Measurements from ENCODE around the gene TSR3.
"Not testable (repeated sequence)": the region's sequence is repeated elsewhere in the genome, so short reads cannot be mapped to it uniquely, and the experiment has no call there.

The TSR3 gene

DNA sequence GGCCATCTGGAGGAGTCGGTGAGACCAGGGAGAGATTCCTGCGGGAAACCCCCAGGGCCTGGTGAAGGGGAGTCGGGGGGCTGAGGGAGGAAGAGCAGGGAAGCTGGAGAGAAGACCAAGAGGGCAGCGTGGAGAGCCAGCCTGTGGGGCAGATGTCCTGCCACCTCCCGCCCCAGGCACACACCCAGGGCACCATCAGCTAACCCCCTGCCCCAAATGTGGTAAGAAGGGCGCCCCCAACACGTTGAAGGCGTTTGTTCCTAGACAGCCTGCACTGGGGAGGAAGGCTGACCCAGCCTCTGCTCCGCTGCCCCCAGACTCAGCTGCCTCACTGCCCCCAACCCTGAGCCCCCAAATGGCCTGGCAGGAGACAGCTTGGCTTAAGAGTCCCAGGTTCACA is 16.9 kb downstream of the TSR3 start:
- H3K9ac ChIP-seq: no peak overlapping the region
- no peak for TF ChIP-seq Cebpa-rat (IDR thresholded peaks at IDR 0.05)
- peaks cover 8% of the 10 kb centered on the region for H3K9me3 ChIP-seq
- peak overlapping the region; percentile 71 for H3K4me2 ChIP-seq
- peaks cover 73% of the 10 kb centered on the region for H3K4me1 ChIP-seq
- H3K4me3 ChIP-seq: no peak overlapping the region
- H4K20me1 ChIP-seq: peaks cover 66% of the 10 kb centered on the region
- H3K27ac ChIP-seq: no peak overlapping the region
- H3K36me3 ChIP-seq: no peaks in the 10 kb centered on the region
- H3K27me3 ChIP-seq: peaks cover 88% of the 10 kb centered on the region

DNA sequence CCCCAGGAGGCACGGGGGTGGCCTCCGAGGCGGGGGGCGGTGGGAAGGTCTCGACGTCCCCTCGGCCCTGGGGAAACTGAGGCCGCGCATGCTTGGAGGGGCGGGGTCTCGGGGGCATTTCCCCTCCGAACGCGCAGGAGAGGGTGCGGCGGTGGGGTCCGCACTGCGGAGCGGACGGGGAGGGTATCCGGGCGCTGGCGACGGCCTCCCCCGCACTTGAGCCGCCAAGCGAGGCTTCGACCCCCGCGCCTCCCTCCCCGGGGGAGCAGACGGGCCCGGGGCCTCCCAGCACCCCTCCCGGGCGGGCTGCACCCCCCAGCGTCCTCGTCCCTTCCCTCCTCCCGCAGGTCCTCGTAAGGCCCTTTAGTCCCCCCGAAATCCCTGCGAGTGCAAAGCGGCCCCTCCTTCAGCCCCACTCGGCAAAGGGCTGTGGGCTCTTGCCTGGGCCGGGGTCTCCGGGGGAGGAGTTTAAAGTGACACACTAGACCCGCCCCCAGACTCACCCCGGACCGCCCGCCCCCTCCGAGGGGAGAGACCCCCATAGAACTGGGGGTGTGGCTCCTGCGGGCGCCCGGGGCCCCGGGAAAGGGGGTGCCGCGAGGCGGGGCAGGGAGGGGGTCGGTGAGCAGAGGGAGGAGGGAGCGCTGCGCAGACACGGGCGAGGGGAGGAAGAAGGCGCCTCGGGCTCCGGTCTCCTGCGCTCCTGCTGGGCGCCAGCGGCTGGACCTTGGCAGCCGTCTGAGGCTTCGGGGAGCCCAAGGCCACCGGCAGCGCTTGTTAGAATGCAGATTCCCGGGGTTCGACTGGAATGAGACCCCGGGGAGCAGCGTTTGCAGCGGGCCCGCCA is 17.6 kb downstream of the TSR3 start:
- peaks cover 8% of the 10 kb centered on the region for H3K9me3 ChIP-seq
- H3K9ac ChIP-seq: no peak overlapping the region
- peaks cover 66% of the 10 kb centered on the region for H4K20me1 ChIP-seq
- H3K4me3 ChIP-seq: peak overlapping the region; percentile 39
- TF ChIP-seq Cebpa-rat (IDR thresholded peaks at IDR 0.05): no peak
- H3K27ac ChIP-seq: no peak overlapping the region
- peaks cover 71% of the 10 kb centered on the region for H3K4me1 ChIP-seq
- H3K27me3 ChIP-seq: peaks cover 88% of the 10 kb centered on the region
- no peaks in the 10 kb centered on the region for H3K36me3 ChIP-seq
- H3K4me2 ChIP-seq: peak overlapping the region; percentile 71

DNA sequence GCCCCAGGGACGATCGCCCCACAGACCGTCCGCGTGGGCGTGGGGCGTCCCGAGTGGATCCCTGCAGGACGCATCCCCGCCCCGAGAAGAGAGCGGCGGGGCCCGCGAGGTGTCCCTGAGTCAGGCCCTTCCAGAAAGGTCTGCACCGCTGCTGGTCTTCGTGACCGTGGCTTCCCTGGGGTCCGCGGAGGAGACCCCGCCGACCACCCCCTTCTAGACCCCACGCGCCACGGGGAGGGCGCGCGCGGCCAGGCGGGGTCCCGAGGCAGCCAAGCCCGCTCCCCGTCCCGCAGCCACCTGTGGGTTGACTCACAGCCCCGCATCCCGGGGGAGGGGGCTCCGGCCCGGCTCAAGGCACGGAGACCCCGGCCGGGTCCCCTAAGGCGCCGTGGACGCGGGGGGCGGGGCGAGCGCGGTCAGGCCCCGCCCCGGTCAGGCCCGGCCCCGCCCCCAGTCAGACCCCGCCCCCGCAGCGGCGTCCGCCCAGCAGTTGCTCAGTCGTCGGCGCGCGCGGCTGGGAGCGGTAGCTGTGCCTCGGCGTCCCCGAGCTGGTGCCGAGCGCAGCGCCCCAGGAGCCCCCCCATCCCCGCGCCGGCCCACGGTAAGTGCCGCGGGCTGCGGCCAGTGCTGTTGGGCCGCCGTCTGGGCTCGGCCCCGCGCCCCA is 18.4 kb downstream of the TSR3 start, which contains the start of gene BAIAP3:
Gene BAIAP3, plus strand, starts transcription at position 497 of the 664 bp plus-strand sequence. CDS start 4,905 bp downstream, outside the sequence.
- Histone ChIP-seq H3K4me2 (peak within 1 kb of the TSS; percentile 85), H3K4me1 (peaks cover 63% of the 10 kb centered on the region), H3K9me3 (peaks cover 8% of the 10 kb centered on the region), H3K9ac (no peak within 1 kb of the TSS), H3K4me3 (peak within 1 kb of the TSS; percentile 44), H3K36me3 (no peaks in the 10 kb centered on the region), H3K27ac (no peak within 1 kb of the TSS), H4K20me1 (peaks cover 66% of the 10 kb centered on the region), H3K27me3 (peaks cover 81% of the 10 kb centered on the region)
- no peak for TF ChIP-seq Cebpa-rat (IDR thresholded peaks at IDR 0.05)

DNA sequence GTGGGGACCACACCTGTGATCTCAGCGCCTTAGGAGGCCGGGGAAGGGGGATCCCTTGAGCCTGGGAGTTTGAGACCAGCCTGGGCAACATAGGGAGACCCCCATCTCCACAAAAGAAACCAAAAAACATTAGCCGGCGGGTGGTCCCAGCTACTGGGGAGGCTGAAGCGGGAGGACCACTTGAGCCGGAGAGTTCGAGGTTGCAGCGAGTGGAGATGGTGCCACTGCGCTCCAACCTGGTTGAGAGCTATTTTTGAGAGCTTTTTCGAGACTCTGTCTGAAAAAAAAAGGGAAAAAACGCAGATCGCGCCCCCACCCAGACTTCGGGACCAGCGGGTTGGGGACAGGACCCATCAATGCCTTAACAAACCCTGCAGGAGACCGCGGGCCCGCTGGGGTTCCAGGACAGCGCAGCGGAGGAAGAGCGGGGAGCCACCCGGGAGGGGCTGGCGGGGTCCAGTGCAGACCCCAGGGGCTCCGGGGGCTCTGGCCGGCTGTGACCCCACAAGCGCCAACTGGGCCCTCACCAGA is 19.0 kb downstream of the TSR3 start:
- no peak for TF ChIP-seq Cebpa-rat (IDR thresholded peaks at IDR 0.05)
- Histone ChIP-seq H4K20me1 (peaks cover 69% of the 10 kb centered on the region), H3K36me3 (no peaks in the 10 kb centered on the region), H3K9me3 (peaks cover 8% of the 10 kb centered on the region), H3K27ac (no peak overlapping the region), H3K4me1 (peaks cover 58% of the 10 kb centered on the region), H3K27me3 (peaks cover 77% of the 10 kb centered on the region), H3K9ac (no peak overlapping the region), H3K4me3 (peak overlapping the region; percentile 44; the same call in 1 of the 2 replicates), H3K4me2 (peak overlapping the region; percentile 85)

DNA sequence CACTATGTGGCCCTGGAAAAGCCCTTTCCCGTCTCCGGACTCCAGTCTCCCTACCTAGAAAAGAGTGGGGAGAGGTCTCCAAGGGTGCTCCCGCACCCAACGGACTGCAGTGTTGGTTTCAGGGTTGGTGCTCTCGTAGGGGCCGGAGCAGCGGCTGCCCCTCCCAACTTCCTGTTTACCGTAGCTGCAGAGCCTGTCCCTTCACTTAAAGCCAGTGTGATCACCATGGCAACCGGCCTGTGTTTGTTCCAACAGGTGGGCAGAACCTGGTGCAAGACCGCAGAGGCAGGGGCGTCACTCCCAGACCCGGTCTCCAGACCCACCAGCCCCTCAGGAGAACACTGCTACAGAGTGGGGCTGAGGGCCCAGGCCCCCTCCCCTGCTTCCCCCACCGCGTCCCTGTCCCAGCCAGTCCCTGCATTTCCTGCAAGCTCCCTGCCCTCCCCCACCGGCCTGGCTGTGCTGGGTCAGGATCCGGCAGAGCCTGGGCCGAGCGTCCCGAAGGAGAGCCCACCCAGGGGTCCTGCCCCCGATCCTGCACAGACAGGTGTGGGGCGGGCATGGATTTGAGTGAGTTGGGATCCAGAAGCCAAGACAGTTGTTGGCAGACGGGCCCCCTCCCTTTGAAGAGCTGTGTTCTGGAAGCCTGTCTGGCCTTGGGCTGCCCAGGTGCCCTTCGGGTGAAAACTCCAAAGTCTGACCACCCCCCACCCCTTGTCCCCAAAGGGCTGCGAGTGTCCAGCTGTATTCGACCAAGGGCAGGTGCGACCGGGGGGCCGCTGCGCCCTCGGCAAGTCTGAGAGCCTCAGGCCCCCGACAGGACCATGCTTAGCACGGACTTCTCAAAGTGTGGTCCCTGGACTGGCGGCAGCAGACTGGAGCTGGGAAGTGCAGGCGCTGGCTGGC is 19.7 kb downstream of the TSR3 start:
- peaks cover 59% of the 10 kb centered on the region for H3K4me1 ChIP-seq
- H3K4me2 ChIP-seq: peak overlapping the region; percentile 85
- H3K27me3 ChIP-seq: peaks cover 70% of the 10 kb centered on the region
- peaks cover 69% of the 10 kb centered on the region for H4K20me1 ChIP-seq
- TF ChIP-seq Cebpa-rat (IDR thresholded peaks at IDR 0.05): no peak
- peaks cover 8% of the 10 kb centered on the region for H3K9me3 ChIP-seq
- H3K36me3 ChIP-seq: peaks cover 6% of the 10 kb centered on the region; the same call in 1 of the 2 replicates
- no peak overlapping the region for H3K9ac ChIP-seq
- peak overlapping the region; percentile 44 for H3K4me3 ChIP-seq
- H3K27ac ChIP-seq: no peak overlapping the region

DNA sequence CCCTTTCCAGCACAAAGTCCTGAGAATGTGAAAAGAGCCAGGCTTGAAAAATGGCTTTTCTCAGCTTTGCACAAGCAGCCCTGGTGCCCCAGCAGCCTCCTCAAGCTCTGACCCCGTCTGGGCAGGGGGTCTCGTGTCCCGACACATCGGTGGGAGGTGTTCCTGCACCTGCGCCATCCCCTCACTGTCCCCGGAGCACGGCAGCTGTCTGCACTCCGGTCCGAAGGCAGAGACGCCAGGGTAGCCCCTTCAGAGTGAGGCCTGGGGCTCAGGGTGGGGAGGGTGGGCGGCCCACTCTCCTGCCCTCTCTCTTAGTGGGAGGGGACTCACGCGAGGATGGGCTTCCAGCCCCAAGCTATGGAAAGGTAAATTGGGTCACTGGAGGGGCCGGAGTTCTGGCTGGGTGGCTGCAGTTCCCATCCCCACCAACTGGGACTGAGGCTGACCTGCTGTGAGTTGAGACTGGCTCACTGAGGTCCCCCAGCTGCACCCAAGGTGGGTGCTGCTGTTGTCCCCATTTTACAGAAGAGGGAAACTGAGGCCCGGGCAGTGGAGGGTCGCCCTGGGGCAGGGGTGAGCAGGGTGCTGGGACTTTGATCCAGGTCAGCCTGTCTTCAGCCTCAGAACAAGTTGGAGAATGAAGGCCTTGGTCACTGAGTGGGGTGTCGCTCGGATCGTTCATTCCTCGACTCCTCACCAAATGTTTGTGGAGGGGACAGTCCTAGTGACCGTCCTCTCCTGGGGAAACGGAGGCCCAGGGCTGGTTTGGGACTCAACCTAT is 20.6 kb downstream of the TSR3 start:
- Histone ChIP-seq H3K27me3 (peaks cover 61% of the 10 kb centered on the region), H3K9me3 (peaks cover 8% of the 10 kb centered on the region), H3K4me3 (peak overlapping the region; percentile 44; the same call in 1 of the 2 replicates), H3K4me1 (peaks cover 59% of the 10 kb centered on the region), H3K4me2 (peak overlapping the region; percentile 85), H4K20me1 (peaks cover 69% of the 10 kb centered on the region), H3K36me3 (peaks cover 8% of the 10 kb centered on the region), H3K9ac (no peak overlapping the region), H3K27ac (no peak overlapping the region)
- no peak for TF ChIP-seq Cebpa-rat (IDR thresholded peaks at IDR 0.05)

DNA sequence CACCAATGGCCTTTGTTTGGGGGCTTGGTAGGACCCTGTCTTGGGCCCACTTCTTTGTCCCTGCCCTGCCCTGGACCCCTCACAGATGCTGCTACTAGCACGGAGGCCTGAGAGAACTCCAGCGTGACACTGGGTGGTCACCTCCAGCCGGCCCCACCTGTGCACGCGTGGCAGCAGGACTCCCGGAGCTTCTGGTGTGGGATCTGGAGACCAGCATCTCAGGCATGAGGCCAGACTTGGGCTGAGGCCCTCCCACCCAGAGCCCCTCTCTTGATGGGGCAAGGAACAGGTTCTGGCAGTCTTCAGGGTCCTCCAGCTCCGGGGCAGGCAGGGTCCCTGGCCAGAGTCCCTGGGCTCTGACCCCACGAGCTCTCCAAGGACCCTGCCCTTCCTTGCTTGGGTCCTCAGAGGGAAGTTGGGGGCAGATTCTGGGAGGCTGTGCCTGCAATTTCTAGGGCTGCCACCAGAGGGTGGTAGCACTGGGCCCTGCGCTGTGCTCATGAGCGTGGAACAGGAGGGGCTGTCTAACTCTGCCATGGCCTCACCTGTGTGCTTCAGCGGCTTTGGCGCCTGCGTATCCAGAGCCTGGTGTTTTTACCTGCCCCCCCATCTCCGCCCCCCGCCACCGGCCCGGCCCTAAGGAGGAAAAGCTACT is 21.3 kb downstream of the TSR3 start:
- Histone ChIP-seq H4K20me1 (peaks cover 69% of the 10 kb centered on the region), H3K4me1 (peaks cover 59% of the 10 kb centered on the region), H3K9ac (no peak overlapping the region), H3K4me3 (no peak overlapping the region), H3K27me3 (peaks cover 54% of the 10 kb centered on the region), H3K9me3 (peaks cover 8% of the 10 kb centered on the region), H3K27ac (no peak overlapping the region), H3K4me2 (no peak overlapping the region), H3K36me3 (peaks cover 16% of the 10 kb centered on the region)
- no peak for TF ChIP-seq Cebpa-rat (IDR thresholded peaks at IDR 0.05)

DNA sequence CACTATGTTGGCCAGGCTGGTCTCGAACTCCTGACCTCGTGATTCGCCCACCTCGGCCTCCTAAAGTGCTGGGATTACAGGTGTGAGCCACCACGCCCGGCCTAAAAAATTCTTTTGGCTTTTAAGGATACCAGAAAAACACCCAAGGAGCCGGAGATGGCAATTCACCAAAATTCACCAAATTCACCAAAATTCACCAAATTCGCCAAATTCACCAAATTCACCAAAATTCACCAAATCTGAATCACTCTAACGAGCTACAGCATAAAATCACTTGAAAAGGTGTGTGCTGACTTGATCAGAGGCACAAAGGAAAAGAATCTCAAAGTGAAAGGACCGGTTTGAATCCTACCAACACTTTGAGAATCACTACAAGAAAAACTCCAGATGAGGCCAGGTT is 22.7 kb downstream of the TSR3 start:
- peaks cover 69% of the 10 kb centered on the region for H4K20me1 ChIP-seq
- H3K4me3 ChIP-seq: not testable (repeated sequence)
- peaks cover 59% of the 10 kb centered on the region for H3K4me1 ChIP-seq

DNA sequence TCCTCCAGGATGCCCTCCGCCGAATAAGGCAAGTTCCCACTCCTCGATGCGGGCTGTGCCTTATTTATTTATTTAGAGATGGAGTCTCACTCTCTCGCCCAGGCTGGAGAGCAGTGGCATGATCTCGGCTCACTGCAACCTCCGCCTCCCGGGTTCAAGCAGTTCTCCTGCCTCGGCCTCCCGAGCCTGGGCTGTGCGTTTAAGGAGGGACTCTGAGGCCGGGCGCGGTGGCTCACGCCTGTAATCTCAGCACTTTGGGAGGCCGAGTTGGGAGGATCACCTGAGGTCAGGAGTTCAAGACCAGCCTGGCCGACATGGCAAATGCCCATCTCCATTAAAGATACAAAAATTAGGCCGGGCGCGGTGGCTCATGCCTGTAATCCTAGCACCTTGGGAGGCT is 23.5 kb downstream of the TSR3 start:
- H3K27me3 ChIP-seq: peaks cover 31% of the 10 kb centered on the region

More for the DNA sequence above, 22.7 kb downstream of the TSR3 start:
- not testable (repeated sequence) for H3K4me2 ChIP-seq, H3K9ac ChIP-seq, H3K9me3 ChIP-seq, H3K27ac ChIP-seq
- Histone ChIP-seq H3K36me3 (peaks cover 30% of the 10 kb centered on the region), H3K27me3 (peaks cover 40% of the 10 kb centered on the region)

More for the DNA sequence above, 23.5 kb downstream of the TSR3 start:
- peaks cover 61% of the 10 kb centered on the region for H3K4me1 ChIP-seq
- H3K4me3 ChIP-seq, H3K27ac ChIP-seq, H3K4me2 ChIP-seq, H3K9ac ChIP-seq, H3K9me3 ChIP-seq: not testable (repeated sequence)
- peaks cover 38% of the 10 kb centered on the region for H3K36me3 ChIP-seq
- H4K20me1 ChIP-seq: peaks cover 72% of the 10 kb centered on the region

All from BLaER1 (cell line).